ENCODE data around the gene AKAP13. TPM values are rescaled to one million over a fixed set of nuclear protein-coding genes. Genes with fewer than 3 reads are reported as not detected.
"Not testable (repeated sequence)": the region's sequence is repeated elsewhere in the genome, so short reads cannot be mapped to it uniquely, and the experiment has no call there.

Gene AKAP13
- total RNA-seq, 2 experiments from 2014 or later, result 104 to 106 TPM

GRCh38 chr15:85421116-85421925 is 40.9 kb downstream of the AKAP13 start:
- ChIA-PET CTCF (no interaction called here), POLR2A (no interaction called here)

DNA sequence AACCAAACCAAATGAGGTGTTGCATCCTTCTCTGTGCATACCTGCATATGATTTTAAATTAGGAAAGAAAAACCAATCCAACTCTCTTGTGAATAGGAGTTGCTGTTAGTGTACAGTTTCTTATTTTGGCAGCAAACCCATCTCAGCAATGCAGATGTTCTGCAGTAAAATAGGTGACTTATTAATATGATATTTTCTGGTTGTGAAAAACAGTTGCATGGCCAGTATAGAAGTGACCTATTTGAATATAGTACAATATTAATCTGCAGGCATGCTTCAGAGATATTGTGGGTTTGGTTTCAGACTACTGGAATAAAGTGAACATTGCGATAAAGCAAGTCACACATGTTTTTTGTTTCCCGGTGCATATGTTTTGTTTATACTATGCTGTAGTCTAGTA is 42.2 kb downstream of the AKAP13 start:
- POLR2A ChIA-PET, result no interaction called here
- CTCF ChIA-PET, result no interaction called here

GRCh38 chr15:85423256-85423655 is 42.9 kb downstream of the AKAP13 start:
- ChIA-PET CTCF (no interaction called here), POLR2A (no interaction called here)

GRCh38 chr15:85424154-85424553 is 43.8 kb downstream of the AKAP13 start:
- ChIA-PET POLR2A (no interaction called here), CTCF (no interaction called here)

- CTCF ChIA-PET, result no interaction called here
- POLR2A ChIA-PET, result no interaction called here
These were observed 46.1 kb downstream of the AKAP13 start for GRCh38 chr15:85426481-85426880.

DNA sequence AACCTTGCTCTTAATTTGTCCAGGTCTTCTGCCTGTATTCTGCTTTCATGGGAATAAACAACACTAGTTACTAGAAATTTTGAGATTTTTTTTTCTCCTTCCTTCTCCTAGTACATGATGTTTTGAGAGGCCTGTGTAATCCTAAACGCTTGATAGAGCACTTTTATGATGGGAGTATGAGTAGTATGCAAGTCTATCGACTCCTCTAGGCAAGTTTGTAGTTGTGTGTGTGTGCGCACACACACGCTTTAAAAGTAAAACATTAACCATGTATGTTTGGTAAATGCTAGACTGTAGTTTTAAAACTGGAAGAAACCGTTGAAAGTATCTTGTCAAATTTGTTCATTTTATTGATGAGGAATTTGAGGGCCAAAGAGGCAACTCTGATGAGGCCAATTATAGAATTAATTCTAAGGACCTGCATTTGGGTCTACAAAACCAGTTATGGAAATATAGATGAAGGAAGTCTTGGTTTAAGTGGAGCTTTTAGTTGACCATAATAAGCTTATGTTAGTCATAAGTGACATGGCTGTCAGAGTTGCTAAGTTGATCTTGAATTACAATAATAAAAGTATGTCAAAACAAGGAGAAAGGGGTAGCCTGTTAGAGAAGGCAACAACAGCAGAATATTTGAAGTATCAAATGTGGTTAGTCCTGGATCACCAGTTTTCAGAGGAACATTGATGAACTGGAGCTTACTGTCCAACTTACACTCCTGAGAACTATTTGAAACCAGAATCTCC is 47.1 kb downstream of the AKAP13 start:
- POLR2A ChIA-PET, result interaction anchor here (0.6 kb wide), 1 partner anchor 49 kb away, joined by 3 read pairs; no protein-coding TSS in a partner anchor
- CTCF ChIA-PET, result no interaction called here

DNA sequence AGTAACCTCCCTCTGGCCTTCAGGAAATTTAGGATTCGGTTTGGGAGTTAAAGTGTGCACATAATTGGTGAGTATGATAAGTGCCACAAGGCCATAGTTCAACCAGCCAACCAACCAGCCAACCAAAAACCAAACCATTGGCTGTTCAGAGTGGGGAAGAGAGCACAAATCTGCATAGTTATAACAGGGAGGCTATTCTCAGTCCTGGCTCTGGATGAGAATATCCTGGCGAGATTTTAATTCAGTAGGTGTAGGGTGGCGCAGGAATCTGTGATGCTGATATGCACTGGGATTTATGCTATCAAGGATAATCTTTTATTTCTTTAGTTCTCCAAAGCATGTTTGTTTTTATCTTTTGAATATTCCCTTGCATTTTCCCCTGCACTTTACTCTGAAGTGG is 49.1 kb downstream of the AKAP13 start:
- ChIA-PET CTCF (no interaction called here), POLR2A (no interaction called here)

DNA sequence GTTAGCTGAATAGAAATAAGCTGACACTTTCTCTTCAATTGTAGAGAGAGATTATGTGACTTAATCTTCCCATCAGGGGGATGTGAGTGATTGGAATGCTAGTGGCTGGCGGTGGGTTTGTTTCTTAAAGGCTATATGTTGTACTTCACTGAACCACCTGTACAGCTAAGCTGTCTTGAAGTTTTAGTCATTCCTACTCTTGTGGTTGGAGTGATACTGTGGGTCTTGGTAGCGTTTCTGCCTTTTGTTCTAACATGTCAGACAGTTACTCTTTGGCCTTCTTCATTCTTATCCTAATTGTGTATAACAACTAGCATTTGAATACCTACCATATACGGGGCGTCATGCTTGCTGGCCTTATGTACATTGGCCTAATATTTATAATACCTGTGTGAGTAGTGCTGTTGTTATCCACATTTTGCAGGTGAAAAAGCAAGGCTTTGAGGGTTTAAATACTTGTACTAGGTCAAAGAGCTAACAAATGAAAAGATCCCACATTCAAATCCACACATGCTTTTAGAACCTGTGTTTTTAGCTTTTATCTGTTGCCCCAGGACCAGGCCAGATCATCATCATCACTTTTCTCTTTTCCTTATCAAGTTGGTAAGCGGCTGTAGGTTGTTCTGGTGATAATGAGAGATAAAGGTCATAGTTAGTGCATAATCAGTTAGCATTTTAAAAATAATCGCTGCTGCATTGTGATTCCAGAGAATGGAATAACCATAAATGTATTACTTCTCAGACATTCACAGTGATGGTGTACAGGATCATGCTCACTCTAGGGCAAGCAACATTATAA is 50.2 kb downstream of the AKAP13 start:
- ChIA-PET CTCF (interaction anchor here (0.9 to 1.6 kb wide), 2 partner anchors 18 to 134 kb away, joined by 3 to 4 read pairs; no protein-coding TSS in a partner anchor), POLR2A (no interaction called here)

DNA sequence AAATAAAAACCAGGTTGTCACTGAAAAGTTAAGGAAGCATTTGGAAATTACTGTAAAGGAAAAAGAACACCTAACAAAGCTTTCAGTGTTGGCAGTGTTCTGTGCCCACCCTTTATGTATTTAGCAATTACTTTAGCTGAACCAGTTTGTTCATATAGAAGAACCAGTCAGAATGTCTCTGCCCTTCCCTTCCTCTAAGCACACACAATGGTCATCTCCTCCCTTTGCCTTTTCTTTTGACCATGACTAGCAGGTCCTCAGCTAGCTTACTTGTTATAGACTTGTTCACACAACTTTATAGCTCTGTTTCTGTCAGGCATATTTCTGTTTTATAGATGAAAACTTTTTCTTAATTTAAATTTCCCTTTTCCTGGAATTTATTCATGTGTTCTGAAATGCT is 59.6 kb downstream of the AKAP13 start:
- ChIA-PET POLR2A (no interaction called here), CTCF (no interaction called here)

DNA sequence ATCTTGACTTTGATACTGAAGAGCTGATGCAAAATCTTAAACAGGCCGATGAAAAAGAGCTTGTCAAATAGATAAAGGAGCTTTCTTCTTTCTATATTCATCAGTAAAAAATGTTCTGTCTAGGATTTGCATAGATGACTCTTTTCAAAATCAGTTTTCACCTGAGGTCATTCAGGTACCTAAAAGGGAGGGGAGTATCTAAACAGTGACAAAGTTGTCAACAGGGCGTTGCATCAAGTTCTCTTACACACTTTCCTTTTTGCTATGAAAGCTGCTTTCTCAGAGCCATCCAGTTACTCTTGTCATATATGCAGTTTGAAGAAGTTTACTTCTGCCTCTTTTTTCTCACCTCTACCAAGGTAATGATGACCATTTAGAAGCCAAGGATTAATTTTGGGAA is 60.0 kb downstream of the AKAP13 start:
- ChIA-PET CTCF (no interaction called here), POLR2A (no interaction called here)

DNA sequence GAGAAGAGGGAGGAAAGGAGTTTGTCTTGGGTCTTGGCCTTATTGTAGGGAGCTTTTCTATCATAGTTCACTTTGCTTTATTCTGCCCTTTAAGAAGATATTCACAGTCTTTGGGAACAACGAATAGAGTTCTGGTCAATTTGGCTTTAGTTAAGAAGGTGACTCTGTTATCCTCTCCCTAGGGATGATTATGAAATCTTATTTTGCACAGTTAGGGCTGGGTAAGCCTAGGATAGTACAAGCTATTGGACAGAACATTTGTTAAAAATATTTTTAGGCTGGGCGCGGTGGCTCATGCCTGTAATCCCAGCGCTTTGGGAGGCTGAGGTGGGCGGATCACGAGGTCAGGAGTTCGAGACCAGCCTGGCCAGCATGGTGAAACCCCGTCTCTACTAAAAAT is 61.5 kb downstream of the AKAP13 start:
- POLR2A ChIA-PET, CTCF ChIA-PET: not testable (repeated sequence)

DNA sequence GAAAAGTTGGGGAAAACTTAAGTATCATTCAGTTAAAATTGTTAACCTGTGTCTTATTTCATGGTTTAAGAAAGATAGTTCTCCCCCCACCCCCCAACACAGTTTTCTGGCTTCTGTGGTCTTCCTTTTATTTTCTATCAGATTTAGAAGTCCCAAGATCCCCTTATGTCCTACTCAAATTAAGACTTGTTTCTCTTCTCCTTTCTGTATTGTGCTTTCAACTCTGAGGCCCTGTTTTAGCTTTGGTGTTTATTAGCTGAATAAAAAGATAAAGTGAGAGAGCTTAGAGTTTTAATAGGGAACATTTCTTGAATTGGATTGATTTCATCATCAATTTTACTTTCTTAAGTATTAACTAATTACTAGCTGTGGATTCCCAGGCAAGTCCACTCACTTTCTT is 62.6 kb downstream of the AKAP13 start:
- POLR2A ChIA-PET, result interaction anchor here (0.7 to 1.6 kb wide), 2 partner anchors 29 to 30 kb away, joined by 3 to 5 read pairs; no protein-coding TSS in a partner anchor
- CTCF ChIA-PET, result interaction anchor here (0.6 to 0.7 kb wide), 2 partner anchors 43 to 110 kb away, joined by 3 to 6 read pairs; no protein-coding TSS in a partner anchor

GRCh38 chr15:85443593-85444087 is 63.2 kb downstream of the AKAP13 start:
- CTCF ChIA-PET, result interaction anchor here (0.6 kb wide), 1 partner anchor 110 kb away, joined by 6 read pairs; no protein-coding TSS in a partner anchor
- POLR2A ChIA-PET, result interaction anchor here (0.7 to 1.6 kb wide), 2 partner anchors 30 to 31 kb away, joined by 3 to 5 read pairs; no protein-coding TSS in a partner anchor

DNA sequence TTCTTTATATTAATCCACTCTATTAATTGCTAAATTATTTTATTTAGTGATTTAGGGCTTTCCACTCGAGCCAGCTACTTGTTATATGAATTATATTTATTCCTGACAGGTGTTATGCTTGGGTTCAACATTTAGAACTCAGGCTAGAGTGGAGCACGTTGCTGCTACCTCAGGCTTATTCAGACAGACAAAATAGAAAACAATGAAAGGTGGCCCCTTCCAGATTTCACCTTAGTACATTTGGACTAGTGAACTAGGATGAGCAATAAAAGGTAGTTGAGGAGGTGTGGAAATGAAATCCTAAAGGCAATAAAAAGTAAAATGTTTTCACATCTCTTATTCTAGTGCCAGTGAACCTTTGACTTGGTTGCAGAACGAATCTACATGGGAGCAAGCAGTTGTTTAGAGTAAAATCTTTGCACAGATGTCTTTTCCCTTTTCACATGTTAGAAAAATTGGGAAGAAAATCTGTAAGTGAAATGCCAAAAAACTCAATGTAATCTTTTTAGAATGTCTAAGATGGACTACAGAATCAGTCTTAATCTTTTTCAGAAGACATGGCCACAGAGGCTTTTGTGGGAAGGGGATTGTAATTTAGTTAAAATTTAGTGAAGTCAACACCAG is 63.8 kb downstream of the AKAP13 start:
- POLR2A ChIA-PET, result interaction anchor here (0.6 kb wide), 1 partner anchor 11 kb away, joined by 4 read pairs; no protein-coding TSS in a partner anchor
- CTCF ChIA-PET, result interaction anchor here (1.1 kb wide), 1 partner anchor 148 kb away, joined by 3 read pairs; no protein-coding TSS in a partner anchor

GRCh38 chr15:85445361-85445760 is 65.0 kb downstream of the AKAP13 start:
- POLR2A ChIA-PET, result no interaction called here
- CTCF ChIA-PET, result no interaction called here

GRCh38 chr15:85451099-85451700 is 70.8 kb downstream of the AKAP13 start:
- ChIA-PET CTCF (no interaction called here), POLR2A (no interaction called here)

GRCh38 chr15:85452436-85452835 is 72.0 kb downstream of the AKAP13 start:
- POLR2A ChIA-PET, result no interaction called here

GRCh38 chr15:85453144-85453872 is 72.9 kb downstream of the AKAP13 start:
- CTCF ChIA-PET, result no interaction called here

More at GRCh38 chr15:85452436-85452835, 72.0 kb downstream of the AKAP13 start:
- CTCF ChIA-PET, result no interaction called here

More at GRCh38 chr15:85453144-85453872, 72.9 kb downstream of the AKAP13 start:
- POLR2A ChIA-PET, result no interaction called here

All from activated CD8-positive, alpha-beta memory T cell treated with anti-CD3 and anti-CD28 coated beads for 36 hours (primary cell).